ENCODE data around the gene BNIP1.
A peak's percentile ranks its signal among the peaks of the same experiment; 100 is the strongest.

The BNIP1 gene

GRCh38 chr5:173172166-173172565 lies 27.8 kb downstream of the BNIP1 start:
- DNase-seq = no peak

GRCh38 chr5:173175523-173175922 lies 31.2 kb downstream of the BNIP1 start:
- no peak for DNase-seq

- DNase-seq = no peak
Observed at GRCh38 chr5:173178369-173178910, 34.1 kb downstream of the BNIP1 start.

- DNase-seq = peak; percentile 54
Observed at GRCh38 chr5:173180331-173180730, 36.0 kb downstream of the BNIP1 start.

GRCh38 chr5:173187054-173187743 lies 42.9 kb downstream of the BNIP1 start:
- no peak for DNase-seq

- DNase-seq = no peak
Observed at GRCh38 chr5:173188280-173188679, 43.9 kb downstream of the BNIP1 start.

GRCh38 chr5:173191015-173191414 lies 46.7 kb downstream of the BNIP1 start:
- no peak for DNase-seq

GRCh38 chr5:173191561-173191960 lies 47.2 kb downstream of the BNIP1 start:
- no peak for DNase-seq

GRCh38 chr5:173192561-173192960 lies 48.2 kb downstream of the BNIP1 start:
- no peak for DNase-seq

- no peak for DNase-seq
Observed at GRCh38 chr5:173196133-173196952, 52.0 kb downstream of the BNIP1 start.

- no peak for DNase-seq
Observed at GRCh38 chr5:173197375-173197891, 53.1 kb downstream of the BNIP1 start.

GRCh38 chr5:173198049-173198448 lies 53.7 kb downstream of the BNIP1 start:
- no peak for DNase-seq

- DNase-seq = no peak
Observed at GRCh38 chr5:173200356-173200755, 56.0 kb downstream of the BNIP1 start.

GRCh38 chr5:173201636-173202265 lies 57.4 kb downstream of the BNIP1 start:
- DNase-seq = peak; percentile 56

GRCh38 chr5:173202266-173202875 lies 58.0 kb downstream of the BNIP1 start:
- DNase-seq = no peak

- no peak for DNase-seq
Observed at GRCh38 chr5:173204185-173204979, 60.1 kb downstream of the BNIP1 start.

GRCh38 chr5:173205916-173206315 lies 61.6 kb downstream of the BNIP1 start:
- no peak for DNase-seq

GRCh38 chr5:173208296-173208695 lies 64.0 kb downstream of the BNIP1 start:
- no peak for DNase-seq

- DNase-seq = no peak
Observed at GRCh38 chr5:173210877-173211276, 66.5 kb downstream of the BNIP1 start.

- no peak for DNase-seq
Observed at GRCh38 chr5:173211284-173211683, 67.0 kb downstream of the BNIP1 start.

- no peak for DNase-seq
Observed at GRCh38 chr5:173213236-173213933, 69.1 kb downstream of the BNIP1 start.

All from NCI-H226 (cell line).